Natural killer cell treated with Interleukin-12 subunit alpha and Interleukin-12 subunit beta and Interleukin-15 and Interleukin-18, amount 100 ng/mL, for 72 hours (primary cell): ENCODE data around the gene GRPEL2. TPM values are rescaled to one million over a fixed set of nuclear protein-coding genes. Genes with fewer than 3 reads are reported as not detected.
"Not testable (repeated sequence)": the region's sequence is repeated elsewhere in the genome, so short reads cannot be mapped to it uniquely, and the experiment has no call there.

Experiments
- ATAC-seq, 2 donors: fragments of 150-1000 bp; cut with Tn5 transposase in 1 of 2; sonication (Bioruptor Pico), chemical (Tn5 transposase) in 1 of 2; 2 replicates each; pipeline ENCODE4 v1.10.0; 2021
- DNase-seq: peaks from one replicate; pipeline ENCODE4 v3.0.0; 2022; ENCODE audit warnings: low spot score
- H3K27ac Mint-ChIP-seq, 2 donors: 1 replicate in 1 of 2; 2 replicates in 1 of 2; pipeline ENCODE4 v1.8.0; 2022; ENCODE audit warnings: mixed read lengths in 2 of 2, mild to moderate bottlenecking in 1 of 2, moderate library complexity in 1 of 2
- H3K27me3 Mint-ChIP-seq, 2 donors: 1 replicate in 1 of 2; 2 replicates in 1 of 2; pipeline ENCODE4 v1.8.0; 2022; ENCODE audit warnings: mixed read lengths in 2 of 2
- H3K36me3 Mint-ChIP-seq: one replicate; pipeline ENCODE4 v1.8.0; 2022; ENCODE audit warnings: mixed read lengths
- H3K4me1 Mint-ChIP-seq, 2 donors: 1 replicate in 1 of 2; 2 replicates in 1 of 2; pipeline ENCODE4 v1.8.0; 2022; ENCODE audit warnings: low read depth in 2 of 2, mixed read lengths in 2 of 2, mild to moderate bottlenecking in 1 of 2
- H3K4me3 Mint-ChIP-seq: one replicate; pipeline ENCODE4 v1.8.0; 2022; ENCODE audit warnings: mixed read lengths
- H3K9me3 Mint-ChIP-seq: 2 replicates; pipeline ENCODE4 v1.8.0; 2022; ENCODE audit warnings: mixed read lengths
- total RNA-seq, 2 donors: library from RNA; stranded (reverse); gene quantifications; one replicate each; pipeline ENCODE4 v1.2.3, GENCODE V29; 2022

GRPEL2 gene
- total RNA-seq, 2 donors from 2014 or later, result 23.6 to 36.8 TPM

DNA sequence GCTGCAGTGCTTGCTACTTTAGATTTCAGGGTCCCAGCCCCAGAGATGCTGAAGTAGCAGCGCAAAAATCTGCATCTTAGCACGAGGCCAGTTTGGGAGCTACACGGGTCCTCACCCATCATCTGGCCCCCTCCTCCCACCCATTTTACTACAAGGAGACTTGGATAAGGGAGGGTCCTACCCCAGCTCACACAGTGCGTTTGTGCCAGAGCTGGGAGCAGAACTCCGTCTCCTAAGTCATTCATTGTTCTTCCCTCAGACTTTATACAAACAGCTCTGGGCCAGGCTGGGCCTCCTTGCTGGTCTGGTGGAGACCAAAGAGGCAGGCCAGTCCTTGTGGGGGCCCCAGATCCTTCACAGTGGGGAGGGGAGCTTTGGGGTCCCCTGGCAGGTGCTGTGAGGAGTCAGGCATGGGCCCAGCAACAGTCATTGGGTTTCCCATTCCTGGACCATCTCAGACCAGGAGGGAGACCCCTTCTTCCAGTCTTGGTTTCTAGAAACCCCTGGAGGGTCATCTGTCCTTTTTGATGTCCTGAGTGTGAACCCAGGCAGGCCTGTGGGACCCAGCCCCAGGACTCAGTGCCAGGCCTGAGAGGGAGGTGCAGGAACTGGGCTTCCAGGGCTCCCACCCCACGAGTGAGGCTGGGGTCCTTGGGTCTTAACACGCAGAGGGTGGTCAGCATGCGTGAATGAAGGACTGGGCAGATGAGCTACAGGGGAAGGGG lies 36.1 kb downstream of the GRPEL2 start:
- no peak for DNase-seq
- peaks cover 0 to 2% of the 10 kb centered on the region in 2 donors for H3K27me3 Mint-ChIP-seq
- H3K4me3 Mint-ChIP-seq, result no peak overlapping the region
- H3K27ac Mint-ChIP-seq, result no peak overlapping the region
- H3K4me1 Mint-ChIP-seq, result peaks cover 0 to 3% of the 10 kb centered on the region in 2 donors
- no peak for ATAC-seq
- no peaks in the 10 kb centered on the region for H3K36me3 Mint-ChIP-seq
- H3K9me3 Mint-ChIP-seq, result no peaks in the 10 kb centered on the region

- Mint-ChIP-seq H3K36me3 (no peaks in the 10 kb centered on the region), H3K4me3 (no peak overlapping the region), H3K27ac (no peak overlapping the region), H3K4me1 (peaks cover 0 to 3% of the 10 kb centered on the region in 2 donors), H3K9me3 (no peaks in the 10 kb centered on the region), H3K27me3 (peaks cover 0 to 2% of the 10 kb centered on the region in 2 donors)
- ATAC-seq (peak; percentile 56 to 76), DNase-seq (peak; percentile 82)
Measured at GRCh38 chr5:149381986-149382338, 36.7 kb downstream of the GRPEL2 start.

GRCh38 chr5:149382517-149383220 lies 37.4 kb downstream of the GRPEL2 start:
- H3K4me1 Mint-ChIP-seq, result peaks cover 0 to 3% of the 10 kb centered on the region in 2 donors
- H3K27ac Mint-ChIP-seq, result no peak overlapping the region
- H3K36me3 Mint-ChIP-seq, result no peaks in the 10 kb centered on the region
- no peak for ATAC-seq
- no peak for DNase-seq
- no peaks in the 10 kb centered on the region for H3K9me3 Mint-ChIP-seq
- H3K4me3 Mint-ChIP-seq, result no peak overlapping the region
- peaks cover 0 to 2% of the 10 kb centered on the region in 2 donors for H3K27me3 Mint-ChIP-seq

- Mint-ChIP-seq H3K36me3 (no peaks in the 10 kb centered on the region), H3K27ac (no peak overlapping the region), H3K4me1 (peaks cover 0 to 3% of the 10 kb centered on the region in 2 donors), H3K9me3 (no peaks in the 10 kb centered on the region), H3K27me3 (peaks cover 0 to 2% of the 10 kb centered on the region in 2 donors), H3K4me3 (no peak overlapping the region)
- no peak for ATAC-seq
- DNase-seq, result no peak
Measured at GRCh38 chr5:149383399-149383798, 38.1 kb downstream of the GRPEL2 start.

DNA sequence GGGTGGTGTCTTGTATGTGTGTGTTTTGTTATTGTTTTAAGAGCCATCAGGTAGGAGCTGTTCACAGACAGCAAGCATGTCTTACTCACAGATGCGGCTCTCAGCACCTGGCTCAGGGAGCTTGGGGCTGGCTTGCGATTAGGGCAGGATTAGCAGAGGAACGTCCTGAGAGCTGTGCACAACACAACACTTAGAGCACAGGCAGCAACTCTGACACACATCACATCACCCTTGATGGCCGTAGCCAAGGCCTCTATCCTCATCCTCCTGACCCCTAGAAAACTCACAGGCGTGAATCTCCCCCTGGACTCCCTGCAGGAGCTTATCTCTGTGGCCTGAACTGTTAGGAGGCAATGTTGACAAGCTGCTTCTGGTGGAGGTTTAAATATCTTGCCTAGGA lies 40.9 kb downstream of the GRPEL2 start:
- Mint-ChIP-seq H3K27ac (no peak overlapping the region), H3K36me3 (no peaks in the 10 kb centered on the region), H3K4me1 (peaks cover 0 to 3% of the 10 kb centered on the region in 2 donors), H3K9me3 (no peaks in the 10 kb centered on the region), H3K27me3 (peaks cover 0 to 2% of the 10 kb centered on the region in 2 donors), H3K4me3 (no peak overlapping the region)
- DNase-seq, result no peak
- no peak for ATAC-seq

DNA sequence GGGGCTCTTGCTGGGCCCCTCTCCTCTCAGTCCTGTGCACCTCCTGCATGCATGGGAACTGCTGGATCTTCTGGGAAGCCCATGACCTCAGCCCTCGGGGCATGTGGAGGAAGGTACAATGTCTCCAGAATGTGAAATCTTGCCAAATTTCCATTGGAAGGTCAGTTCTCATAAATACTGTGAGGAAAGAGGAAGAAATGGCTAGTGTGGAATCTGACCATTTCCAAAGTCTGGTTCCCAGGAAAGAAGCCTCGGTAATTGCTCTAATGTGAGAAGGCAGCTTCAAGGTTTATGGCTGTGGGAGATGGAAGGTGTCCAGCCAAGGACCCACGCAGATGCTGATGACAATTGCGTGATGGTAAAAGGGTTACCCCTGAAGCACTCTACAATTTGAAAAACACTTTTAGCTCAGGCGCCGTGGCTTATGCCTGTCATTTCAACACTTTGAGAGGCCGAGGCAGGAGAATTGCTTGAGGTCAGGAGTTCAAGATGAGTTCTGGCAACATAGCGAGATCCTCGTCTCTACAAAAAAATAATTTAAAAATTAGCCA lies 41.9 kb downstream of the GRPEL2 start:
- Mint-ChIP-seq H3K4me1 (no peaks in the 10 kb centered on the region), H3K9me3 (no peaks in the 10 kb centered on the region), H3K36me3 (no peaks in the 10 kb centered on the region), H3K4me3 (no peak overlapping the region), H3K27ac (no peak overlapping the region), H3K27me3 (no peaks in the 10 kb centered on the region)
- DNase-seq, result peak; percentile 55
- no peak for ATAC-seq

DNA sequence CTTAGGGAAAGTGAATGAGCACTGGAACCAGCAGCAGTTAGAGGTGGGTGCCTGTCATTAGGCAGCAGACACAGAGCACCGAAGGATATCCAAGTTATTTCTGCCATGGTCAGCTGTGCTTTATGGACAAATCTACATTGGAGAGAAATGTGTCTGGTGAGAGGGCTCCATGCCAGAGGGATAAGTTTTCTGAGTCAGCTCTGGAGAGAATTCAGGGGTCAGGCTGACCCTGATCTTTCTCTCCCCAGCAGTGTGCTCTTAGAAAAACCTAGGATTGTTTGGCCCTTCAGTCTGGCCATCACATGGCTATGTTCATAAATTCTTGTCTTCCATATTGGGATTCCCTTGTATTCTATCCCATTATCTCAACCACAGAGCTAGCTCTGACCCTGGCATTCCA lies 42.7 kb downstream of the GRPEL2 start:
- ATAC-seq, result no peak
- H3K4me3 Mint-ChIP-seq, result no peak overlapping the region
- no peaks in the 10 kb centered on the region for H3K9me3 Mint-ChIP-seq
- DNase-seq, result no peak
- no peak overlapping the region for H3K27ac Mint-ChIP-seq
- no peaks in the 10 kb centered on the region for H3K4me1 Mint-ChIP-seq
- no peaks in the 10 kb centered on the region for H3K36me3 Mint-ChIP-seq
- H3K27me3 Mint-ChIP-seq, result no peaks in the 10 kb centered on the region

DNA sequence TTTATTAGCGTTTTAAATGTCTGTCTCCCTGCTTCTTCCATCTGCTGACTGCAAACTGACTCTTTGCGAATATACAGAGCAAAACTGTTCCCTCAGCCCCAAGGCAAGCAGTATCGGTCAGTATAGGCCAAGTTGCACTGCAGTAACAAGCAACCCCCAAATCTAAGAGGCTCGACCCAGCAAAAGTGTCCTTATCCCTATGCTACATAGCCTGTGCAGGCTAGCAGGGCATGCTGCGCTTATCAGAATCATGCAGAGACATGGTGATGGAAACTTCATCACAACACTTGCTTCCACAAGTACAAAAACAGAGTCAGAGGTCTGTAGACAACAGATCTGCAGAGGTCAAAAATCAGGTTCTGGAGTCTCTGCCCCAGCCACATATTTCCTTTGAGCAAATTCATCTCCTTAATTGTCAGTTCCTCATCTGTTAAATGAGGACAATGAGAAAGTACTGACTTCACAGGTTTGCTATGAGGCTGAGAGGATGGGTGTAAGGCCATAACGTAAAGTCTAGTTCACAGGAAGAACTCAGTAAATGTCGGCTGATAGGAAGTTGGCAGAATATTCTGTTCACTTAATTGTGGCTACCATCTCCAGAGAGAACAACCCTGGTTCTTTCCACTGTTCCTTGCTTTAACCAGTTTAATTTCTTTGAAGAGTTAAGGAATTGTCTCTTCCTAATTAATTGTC lies 43.3 kb downstream of the GRPEL2 start:
- Mint-ChIP-seq H3K4me3 (no peak overlapping the region), H3K9me3 (no peaks in the 10 kb centered on the region), H3K27me3 (peaks cover 0 to 2% of the 10 kb centered on the region in 2 donors), H3K4me1 (no peaks in the 10 kb centered on the region), H3K36me3 (no peaks in the 10 kb centered on the region), H3K27ac (no peak overlapping the region)
- DNase-seq (no peak), ATAC-seq (no peak)

- Mint-ChIP-seq H3K9me3 (no peaks in the 10 kb centered on the region), H3K4me1 (no peaks in the 10 kb centered on the region), H3K36me3 (no peaks in the 10 kb centered on the region), H3K4me3 (no peak overlapping the region), H3K27ac (no peak overlapping the region), H3K27me3 (peaks cover 0 to 2% of the 10 kb centered on the region in 2 donors)
- no peak for ATAC-seq
- no peak for DNase-seq
Measured at GRCh38 chr5:149389552-149390495, 44.5 kb downstream of the GRPEL2 start.

- H3K4me1 Mint-ChIP-seq, H3K27me3 Mint-ChIP-seq, ATAC-seq, DNase-seq, H3K4me3 Mint-ChIP-seq, H3K36me3 Mint-ChIP-seq, H3K27ac Mint-ChIP-seq, H3K9me3 Mint-ChIP-seq: not testable (repeated sequence)
Measured at GRCh38 chr5:149391076-149391475, 45.8 kb downstream of the GRPEL2 start.

- H3K9me3 Mint-ChIP-seq, result no peaks in the 10 kb centered on the region
- no peaks in the 10 kb centered on the region for H3K36me3 Mint-ChIP-seq
- ATAC-seq (no peak), DNase-seq (no peak)
- H3K4me1 Mint-ChIP-seq, result no peaks in the 10 kb centered on the region
- H3K27me3 Mint-ChIP-seq, result peaks cover 0 to 2% of the 10 kb centered on the region in 2 donors
- H3K27ac Mint-ChIP-seq, result no peak overlapping the region
- H3K4me3 Mint-ChIP-seq, result no peak overlapping the region
Measured at GRCh38 chr5:149391524-149391923, 46.2 kb downstream of the GRPEL2 start.

DNA sequence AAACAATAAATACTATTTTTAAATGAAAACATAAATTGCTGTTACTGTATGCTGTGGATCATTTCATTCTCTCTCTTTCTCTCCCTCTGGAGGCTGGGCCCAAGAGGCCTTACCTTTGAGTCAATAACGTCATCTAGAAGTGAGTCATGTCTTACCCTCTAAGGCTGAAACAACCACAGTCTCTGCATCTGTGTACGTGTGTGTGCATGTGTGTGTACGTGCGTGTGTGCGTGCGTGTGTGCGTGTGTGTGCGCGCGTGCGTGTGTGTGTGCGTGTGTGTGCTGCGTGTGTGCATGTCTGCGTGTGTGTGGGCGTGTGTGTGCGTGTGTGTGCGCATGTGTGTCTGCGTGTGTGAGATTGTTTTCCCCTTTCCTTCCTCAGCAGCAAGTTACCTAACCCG lies 47.4 kb downstream of the GRPEL2 start:
- no peak overlapping the region for H3K27ac Mint-ChIP-seq
- no peak for ATAC-seq
- peaks cover 2% of the 10 kb centered on the region in 2 donors for H3K27me3 Mint-ChIP-seq
- no peaks in the 10 kb centered on the region for H3K36me3 Mint-ChIP-seq
- no peak for DNase-seq
- H3K4me1 Mint-ChIP-seq, result no peaks in the 10 kb centered on the region
- no peak overlapping the region for H3K4me3 Mint-ChIP-seq
- H3K9me3 Mint-ChIP-seq, result no peaks in the 10 kb centered on the region

DNA sequence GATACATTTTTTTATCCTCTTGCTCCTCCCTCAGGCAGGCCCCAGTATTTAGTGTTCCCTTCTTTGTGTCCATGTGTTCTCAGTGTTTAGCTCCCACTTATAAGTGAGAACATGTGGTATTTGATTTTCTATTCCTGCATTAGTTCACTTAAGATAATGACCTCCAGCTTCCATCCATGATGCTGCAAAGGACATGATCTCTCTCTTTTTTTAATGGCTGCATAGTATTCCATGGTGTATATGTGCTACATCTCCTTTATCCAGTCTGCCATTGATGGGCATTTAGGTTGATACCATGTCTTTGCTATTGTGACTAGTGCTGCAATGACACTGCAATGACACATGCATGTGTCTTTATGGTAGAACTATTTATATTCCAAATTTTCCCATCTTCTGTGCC lies 49.7 kb downstream of the GRPEL2 start:
- not testable (repeated sequence) for ATAC-seq, H3K36me3 Mint-ChIP-seq, H3K27me3 Mint-ChIP-seq, DNase-seq, H3K4me3 Mint-ChIP-seq, H3K4me1 Mint-ChIP-seq, H3K9me3 Mint-ChIP-seq, H3K27ac Mint-ChIP-seq
